HEK293T (cell line): Measurements from ENCODE around the gene CSGALNACT2.

ENCODE experiments used
- CTCF ChIA-PET: fragments of 350-600 bp; formaldehyde crosslinking; extraction: SDS; loops from one replicate; lab custom pipeline; 2021; ENCODE audit warnings: antibody characterized with exemption, inconsistent platforms; lab: Yijun Ruan, JAX
- POLR2A ChIA-PET: fragments of 350-600 bp; formaldehyde crosslinking; extraction: SDS; loops from one replicate; lab custom pipeline; 2020; ENCODE audit warnings: antibody characterized with exemption, inconsistent platforms; lab: Yijun Ruan, JAX
- DNase-seq: peaks from one replicate; pipeline ENCODE4 v3.0.0; 2012; ENCODE audit warnings: mixed read lengths; ENCODE audit errors: extremely low spot score
- ARNT ChIP-seq: fragments of 450-650 bp; IDR thresholded peaks from 2 replicates; pipeline ENCODE4 v1.6.1; 2017; ENCODE audit warnings: mild to moderate bottlenecking
- BHLHE40 ChIP-seq: fragments of 450-650 bp; IDR thresholded peaks from 2 replicates; pipeline ENCODE4 v1.6.1; 2016; ENCODE audit warnings: mild to moderate bottlenecking, moderate library complexity, borderline replicate concordance
- CTBP1 ChIP-seq: fragments of 450-650 bp; IDR thresholded peaks from 2 replicates; pipeline ENCODE4 v1.6.1; 2016; ENCODE audit warnings: borderline replicate concordance
- ELF4 ChIP-seq: fragments of 450-650 bp; IDR thresholded peaks from 2 replicates; pipeline ENCODE4 v1.6.1; 2017; ENCODE audit warnings: antibody characterized with exemption
- FOXA1 ChIP-seq: fragments of 450-650 bp; IDR thresholded peaks from 2 replicates; pipeline ENCODE4 v1.6.1; 2016; ENCODE audit warnings: mild to moderate bottlenecking
- FOXK2 ChIP-seq: fragments of 450-650 bp; IDR thresholded peaks from 2 replicates; pipeline ENCODE4 v1.6.1; 2016; ENCODE audit warnings: mild to moderate bottlenecking
- FOXM1 ChIP-seq: fragments of 450-650 bp; IDR thresholded peaks from 2 replicates; pipeline ENCODE4 v1.6.1; 2017; ENCODE audit warnings: mild to moderate bottlenecking, borderline replicate concordance
- HDGF ChIP-seq: fragments of 450-650 bp; IDR thresholded peaks from 2 replicates; pipeline ENCODE4 v1.6.1; 2017; ENCODE audit warnings: antibody characterized with exemption, borderline replicate concordance
- L3MBTL2 ChIP-seq: fragments of 450-650 bp; conservative IDR thresholded peaks from 2 replicates; pipeline ENCODE4 v1.6.1; 2016; ENCODE audit warnings: mild to moderate bottlenecking
- LEF1 ChIP-seq: fragments of 450-650 bp; IDR thresholded peaks from 2 replicates; pipeline ENCODE4 v1.6.1; 2017; ENCODE audit warnings: mild to moderate bottlenecking, borderline replicate concordance
- NFRKB ChIP-seq: fragments of 450-650 bp; IDR thresholded peaks from 2 replicates; pipeline ENCODE4 v1.6.1; 2016; ENCODE audit warnings: mild to moderate bottlenecking, moderate library complexity
- SP1 ChIP-seq: fragments of 450-650 bp; IDR thresholded peaks from 2 replicates; pipeline ENCODE4 v1.6.1; 2017
- SUZ12 ChIP-seq: fragments of 450-650 bp; IDR thresholded peaks from 2 replicates; pipeline ENCODE4 v1.6.1; 2016; ENCODE audit warnings: mild to moderate bottlenecking
- TARDBP ChIP-seq: fragments of 450-650 bp; IDR thresholded peaks from 2 replicates; pipeline ENCODE4 v1.6.1; 2016
- ZNF384 ChIP-seq: fragments of 450-650 bp; IDR thresholded peaks from 2 replicates; pipeline ENCODE4 v1.6.1; 2016
- TF ChIP-seq, protein P1 (sequence below): fragments of 450-650 bp; IDR thresholded peaks from 2 replicates; pipeline ENCODE4 v1.6.1; 2016

CSGALNACT2 gene, protein sequence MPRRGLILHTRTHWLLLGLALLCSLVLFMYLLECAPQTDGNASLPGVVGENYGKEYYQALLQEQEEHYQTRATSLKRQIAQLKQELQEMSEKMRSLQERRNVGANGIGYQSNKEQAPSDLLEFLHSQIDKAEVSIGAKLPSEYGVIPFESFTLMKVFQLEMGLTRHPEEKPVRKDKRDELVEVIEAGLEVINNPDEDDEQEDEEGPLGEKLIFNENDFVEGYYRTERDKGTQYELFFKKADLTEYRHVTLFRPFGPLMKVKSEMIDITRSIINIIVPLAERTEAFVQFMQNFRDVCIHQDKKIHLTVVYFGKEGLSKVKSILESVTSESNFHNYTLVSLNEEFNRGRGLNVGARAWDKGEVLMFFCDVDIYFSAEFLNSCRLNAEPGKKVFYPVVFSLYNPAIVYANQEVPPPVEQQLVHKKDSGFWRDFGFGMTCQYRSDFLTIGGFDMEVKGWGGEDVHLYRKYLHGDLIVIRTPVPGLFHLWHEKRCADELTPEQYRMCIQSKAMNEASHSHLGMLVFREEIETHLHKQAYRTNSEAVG

DNA sequence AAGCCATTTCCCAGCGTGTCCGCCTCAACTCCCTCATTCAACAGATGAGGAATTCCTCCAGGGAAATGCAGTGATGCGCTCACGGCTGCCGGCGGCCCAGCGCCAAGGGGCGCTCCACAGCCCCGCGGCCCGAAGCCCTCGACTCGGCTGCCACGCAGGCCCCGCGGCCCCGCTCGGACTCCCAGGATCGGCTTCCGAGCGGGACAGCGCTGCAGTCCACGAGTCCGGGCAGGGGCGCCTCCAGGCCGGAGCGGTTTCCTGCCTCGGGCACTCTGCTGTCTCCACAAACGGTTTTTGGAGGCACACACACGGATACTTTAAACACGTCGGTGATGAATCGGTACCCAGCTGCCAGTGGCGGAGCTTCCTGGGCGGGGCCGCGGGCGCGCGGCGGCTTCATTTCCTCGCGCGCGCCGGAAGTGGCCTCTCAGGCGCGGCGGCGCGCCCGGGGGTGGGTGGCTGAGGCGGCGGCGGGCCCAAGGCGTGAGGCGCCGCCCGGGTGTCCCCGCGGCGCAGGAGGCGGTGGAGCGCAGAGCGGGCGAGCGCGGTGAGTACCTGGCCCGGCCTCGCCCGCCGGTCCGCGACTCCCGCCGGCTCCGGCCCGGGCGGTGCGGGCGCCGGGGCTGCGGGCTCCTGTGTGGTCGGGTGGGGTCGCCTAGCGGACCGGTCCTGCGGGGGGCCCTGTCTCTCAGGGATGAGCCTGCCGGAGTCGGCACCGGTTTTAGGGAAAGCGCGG, at the start of gene CSGALNACT2:
TSS of gene CSGALNACT2 (plus strand) at position 425 of the 736 bp plus-strand sequence. CDS start 16,705 bp downstream, outside the sequence.
- peak; percentile 80 for DNase-seq
- POLR2A ChIA-PET, result interaction anchor here (0.8 to 1.8 kb wide), 8 partner anchors 9 to 381 kb away, joined by 3 to 11 read pairs (median 4); no protein-coding TSS in a partner anchor
- TF ChIP-seq L3MBTL2 (peak; percentile 54; the same call in 1 of the 2 replicates), CTBP1 (no peak), NFRKB (no peak), LEF1 (no peak), HDGF (no peak), ARNT (no peak), BHLHE40 (no peak)
- TF ChIP-seq, protein P1, sequence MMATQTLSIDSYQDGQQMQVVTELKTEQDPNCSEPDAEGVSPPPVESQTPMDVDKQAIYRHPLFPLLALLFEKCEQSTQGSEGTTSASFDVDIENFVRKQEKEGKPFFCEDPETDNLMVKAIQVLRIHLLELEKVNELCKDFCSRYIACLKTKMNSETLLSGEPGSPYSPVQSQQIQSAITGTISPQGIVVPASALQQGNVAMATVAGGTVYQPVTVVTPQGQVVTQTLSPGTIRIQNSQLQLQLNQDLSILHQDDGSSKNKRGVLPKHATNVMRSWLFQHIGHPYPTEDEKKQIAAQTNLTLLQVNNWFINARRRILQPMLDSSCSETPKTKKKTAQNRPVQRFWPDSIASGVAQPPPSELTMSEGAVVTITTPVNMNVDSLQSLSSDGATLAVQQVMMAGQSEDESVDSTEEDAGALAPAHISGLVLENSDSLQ, result peak; percentile 22; the same call in 1 of the 2 replicates
- CTCF ChIA-PET, result no interaction called here

GRCh38 chr10:43089519-43089918, 48.7 kb upstream of the CSGALNACT2 start:
- CTCF ChIA-PET, result no interaction called here
- no peak for TF ChIP-seq CTBP1
- no peak for TF ChIP-seq FOXK2
- TF ChIP-seq ZNF384, result no peak
- no peak for TF ChIP-seq L3MBTL2
- TF ChIP-seq SP1, result no peak
- TF ChIP-seq LEF1, result no peak
- no peak for TF ChIP-seq BHLHE40
- TF ChIP-seq, protein P1, result no peak
- TF ChIP-seq SUZ12, result no peak
- no peak for TF ChIP-seq FOXA1
- no peak for TF ChIP-seq NFRKB
- TF ChIP-seq TARDBP, result no peak
- no peak for TF ChIP-seq FOXM1
- TF ChIP-seq HDGF, result no peak
- TF ChIP-seq ELF4, result no peak
- TF ChIP-seq ARNT, result no peak
- POLR2A ChIA-PET, result no interaction called here
- no peak for DNase-seq

GRCh38 chr10:43090188-43090587, 48.1 kb upstream of the CSGALNACT2 start:
- no peak for TF ChIP-seq SUZ12
- no peak for TF ChIP-seq CTBP1
- no peak for TF ChIP-seq L3MBTL2
- no peak for TF ChIP-seq ELF4
- no peak for TF ChIP-seq HDGF
- TF ChIP-seq FOXA1, result no peak
- no peak for TF ChIP-seq BHLHE40
- TF ChIP-seq TARDBP, result no peak
- TF ChIP-seq LEF1, result no peak
- TF ChIP-seq ARNT, result no peak
- no peak for TF ChIP-seq SP1
- no peak for TF ChIP-seq ZNF384
- TF ChIP-seq, protein P1, result no peak
- no peak for TF ChIP-seq NFRKB
- TF ChIP-seq FOXK2, result no peak
- no peak for TF ChIP-seq FOXM1
- ChIA-PET CTCF (no interaction called here), POLR2A (no interaction called here)
- DNase-seq, result no peak

GRCh38 chr10:43090664-43091063, 47.6 kb upstream of the CSGALNACT2 start:
- DNase-seq, result no peak

GRCh38 chr10:43091846-43092245, 46.4 kb upstream of the CSGALNACT2 start:
- CTCF ChIA-PET, result interaction anchor here (1.0 kb wide), 1 partner anchor 12 kb away, joined by 9 read pairs; no protein-coding TSS in a partner anchor
- TF ChIP-seq, protein P1, result no peak
- DNase-seq, result no peak
- POLR2A ChIA-PET, result no interaction called here

More at GRCh38 chr10:43090664-43091063, 47.6 kb upstream of the CSGALNACT2 start:
- POLR2A ChIA-PET, result no interaction called here
- CTCF ChIA-PET, result no interaction called here
- TF ChIP-seq L3MBTL2, result no peak
- TF ChIP-seq SUZ12, result no peak
- no peak for TF ChIP-seq FOXM1
- no peak for TF ChIP-seq FOXK2
